HepG2 (cell line): Measurements from ENCODE around the gene LYST. TPM values are rescaled to one million over a fixed set of nuclear protein-coding genes. Genes with fewer than 3 reads are reported as not detected.

ENCODE experiments used
- ATM ChIP-seq: fragments of 450-650 bp; IDR thresholded peaks from 2 replicates; pipeline ENCODE4 v1.7.1; 2017; ENCODE audit warnings: mild to moderate bottlenecking, borderline replicate concordance
- BHLHE40 ChIP-seq: IDR thresholded peaks from 2 replicates; pipeline ENCODE4 v1.6.1; 2011; ENCODE audit warnings: low read length, improper control_type of control experiment
- FOXJ3 ChIP-seq: sonication (generic); formaldehyde crosslinking; IDR thresholded peaks from 2 replicates; pipeline ENCODE4 v1.4.0; 2020; ENCODE audit warnings: missing genetic modification reagents, mild to moderate bottlenecking, borderline replicate concordance
- HCFC1 ChIP-seq: fragments of 150-350 bp; IDR thresholded peaks from 2 replicates; pipeline ENCODE4 v1.6.1; 2014; ENCODE audit warnings: low read depth, low read length
- MAFG ChIP-seq: sonication (generic); formaldehyde crosslinking; IDR thresholded peaks from 2 replicates; pipeline ENCODE4 v1.5.1; 2020; ENCODE audit warnings: mild to moderate bottlenecking, missing genetic modification reagents
- MBD4 ChIP-seq: IDR thresholded peaks from 2 replicates; pipeline ENCODE4 v1.6.1; 2012; ENCODE audit warnings: low read length, inconsistent platforms, borderline replicate concordance
- NR2F2 ChIP-seq: IDR thresholded peaks from 2 replicates; pipeline ENCODE4 v1.6.1; 2012; ENCODE audit warnings: low read depth, inconsistent platforms, borderline replicate concordance
- PLRG1 ChIP-seq: fragments of 450-650 bp; conservative IDR thresholded peaks from 2 replicates; pipeline ENCODE4 v1.6.1; 2016
- RBM39 ChIP-seq: fragments of 200-400 bp; formaldehyde crosslinking; IDR thresholded peaks from one replicate; pipeline ENCODE4 v1.6.1; 2018; ENCODE audit warnings: antibody characterized with exemption, mild to moderate bottlenecking, low read depth, low read length; ENCODE audit not compliant: poor library complexity, severe bottlenecking
- RFX5 ChIP-seq: IDR thresholded peaks from 2 replicates; pipeline ENCODE4 v1.6.1; 2011; ENCODE audit warnings: low read depth, low read length, improper control_type of control experiment
- RNF2 ChIP-seq: fragments of 450-650 bp; conservative IDR thresholded peaks from 2 replicates; pipeline ENCODE4 v1.6.1; 2016; ENCODE audit warnings: low read depth
- SIX4 ChIP-seq: sonication (generic); formaldehyde crosslinking; IDR thresholded peaks from 2 replicates; pipeline ENCODE4 v1.4.0; 2020; ENCODE audit warnings: missing genetic modification reagents
- SMAD3 ChIP-seq: sonication (generic); formaldehyde crosslinking; IDR thresholded peaks from 2 replicates; pipeline ENCODE4 v1.4.0; 2020; ENCODE audit warnings: missing genetic modification reagents
- ZNF446 ChIP-seq: sonication (generic); formaldehyde crosslinking; IDR thresholded peaks from 2 replicates; pipeline ENCODE4 v1.5.0; 2020; ENCODE audit warnings: mild to moderate bottlenecking, missing genetic modification reagents
- ZNF451 ChIP-seq: sonication (generic); formaldehyde crosslinking; IDR thresholded peaks from 2 replicates; pipeline ENCODE4 v1.5.0; 2020; ENCODE audit warnings: mild to moderate bottlenecking, missing genetic modification reagents
- ZNF460 ChIP-seq: sonication (generic); formaldehyde crosslinking; IDR thresholded peaks from 2 replicates; pipeline ENCODE4 v1.5.1; 2020; ENCODE audit warnings: missing genetic modification reagents, mild to moderate bottlenecking, borderline replicate concordance
- ZNF558 ChIP-seq: sonication (generic); formaldehyde crosslinking; IDR thresholded peaks from 2 replicates; pipeline ENCODE4 v1.9.0; 2022; ENCODE audit warnings: mild to moderate bottlenecking, missing genetic modification reagents, borderline replicate concordance
- ZNF747 ChIP-seq: sonication (generic); formaldehyde crosslinking; IDR thresholded peaks from 2 replicates; pipeline ENCODE4 v1.8.1; 2023; ENCODE audit warnings: missing genetic modification reagents, mild to moderate bottlenecking, borderline replicate concordance
- polyA plus RNA-seq, 8 experiments: library from polyadenylated mRNA; depleted of rRNA in 3 of 8; stranded (reverse) in 7 of 8; unstranded in 1 of 8; fragments of >200 nt; fragmentation: Illumina TruSeq in 4 of 8; extraction: Trizol in 4 of 8; gene quantifications; 2 replicates each; pipeline versions ENCODE4 v1.2.1 to v1.2.3, GENCODE V29; 2011 to 2016; ENCODE audit warnings: low read depth in 4 of 8, missing spikeins in 1 of 8, mixed read lengths in 1 of 8; ENCODE audit not compliant: insufficient read depth in 1 of 8
- total RNA-seq, 5 experiments: library from RNA; depleted of rRNA; stranded (reverse); fragments of >200 nt; fragmentation: Illumina TruSeq; extraction: Trizol; gene quantifications; 2 replicates each; pipeline ENCODE4 v1.2.3, GENCODE V29; 2016; ENCODE audit warnings: low read depth in 1 of 5
- TF ChIP-seq, protein P1 (sequence below): sonication (generic); formaldehyde crosslinking; conservative IDR thresholded peaks from 2 replicates; pipeline ENCODE4 v1.4.0; 2020; ENCODE audit warnings: mild to moderate bottlenecking, missing genetic modification reagents, moderate library complexity
- TF ChIP-seq, protein P2 (sequence below): sonication (generic); formaldehyde crosslinking; IDR thresholded peaks from 2 replicates; pipeline ENCODE4 v1.4.0; 2020; ENCODE audit warnings: missing genetic modification reagents
- TF ChIP-seq, protein P3 (sequence below): sonication (generic); formaldehyde crosslinking; IDR thresholded peaks from 2 replicates; pipeline ENCODE4 v1.5.0; 2020; ENCODE audit warnings: mild to moderate bottlenecking, missing genetic modification reagents, borderline replicate concordance
- TF ChIP-seq, protein P4 (sequence below): sonication (generic); formaldehyde crosslinking; IDR thresholded peaks from 2 replicates; pipeline ENCODE4 v1.4.0; 2020; ENCODE audit warnings: mild to moderate bottlenecking, missing genetic modification reagents

LYST gene
- total and polyA plus RNA-seq, 2 of the 13 experiments (the other 11 are each of a cell fraction or from before 2014, with no cell fraction given) = 0.91 to 2.5 TPM

DNA sequence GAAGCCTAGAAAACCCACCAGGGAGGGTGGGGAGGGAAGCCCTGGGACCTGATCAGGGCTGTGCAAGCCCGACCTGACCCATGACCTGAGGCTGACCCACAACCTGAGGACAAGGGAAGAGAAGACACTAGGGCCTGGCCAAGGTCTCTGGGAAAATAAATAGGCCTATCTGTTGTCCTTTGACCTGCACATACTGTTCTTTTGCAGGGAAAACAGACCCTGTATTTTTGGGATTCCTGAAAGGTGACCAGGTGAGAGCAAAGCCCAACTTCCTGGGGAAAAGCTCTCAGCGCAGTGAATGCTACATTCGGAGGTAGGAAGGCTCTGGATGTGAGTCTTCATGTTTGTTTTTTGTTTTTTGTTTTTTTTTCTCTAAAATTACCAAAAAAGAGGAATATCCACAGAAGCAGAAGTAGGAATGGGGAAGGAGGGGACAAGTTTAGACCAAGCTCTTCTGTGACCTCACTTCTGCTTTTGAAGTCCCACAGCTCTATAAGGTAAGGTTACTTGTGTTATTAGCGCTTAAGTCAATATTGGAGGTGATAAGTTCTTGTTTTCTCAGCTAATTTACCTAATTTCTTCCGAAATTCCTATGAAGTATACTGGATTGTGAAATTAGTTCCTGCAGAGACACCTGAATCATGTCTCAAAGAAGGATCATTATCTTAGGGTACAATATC is 26.2 kb upstream of the LYST start (continued):
- TF ChIP-seq, protein P1, sequence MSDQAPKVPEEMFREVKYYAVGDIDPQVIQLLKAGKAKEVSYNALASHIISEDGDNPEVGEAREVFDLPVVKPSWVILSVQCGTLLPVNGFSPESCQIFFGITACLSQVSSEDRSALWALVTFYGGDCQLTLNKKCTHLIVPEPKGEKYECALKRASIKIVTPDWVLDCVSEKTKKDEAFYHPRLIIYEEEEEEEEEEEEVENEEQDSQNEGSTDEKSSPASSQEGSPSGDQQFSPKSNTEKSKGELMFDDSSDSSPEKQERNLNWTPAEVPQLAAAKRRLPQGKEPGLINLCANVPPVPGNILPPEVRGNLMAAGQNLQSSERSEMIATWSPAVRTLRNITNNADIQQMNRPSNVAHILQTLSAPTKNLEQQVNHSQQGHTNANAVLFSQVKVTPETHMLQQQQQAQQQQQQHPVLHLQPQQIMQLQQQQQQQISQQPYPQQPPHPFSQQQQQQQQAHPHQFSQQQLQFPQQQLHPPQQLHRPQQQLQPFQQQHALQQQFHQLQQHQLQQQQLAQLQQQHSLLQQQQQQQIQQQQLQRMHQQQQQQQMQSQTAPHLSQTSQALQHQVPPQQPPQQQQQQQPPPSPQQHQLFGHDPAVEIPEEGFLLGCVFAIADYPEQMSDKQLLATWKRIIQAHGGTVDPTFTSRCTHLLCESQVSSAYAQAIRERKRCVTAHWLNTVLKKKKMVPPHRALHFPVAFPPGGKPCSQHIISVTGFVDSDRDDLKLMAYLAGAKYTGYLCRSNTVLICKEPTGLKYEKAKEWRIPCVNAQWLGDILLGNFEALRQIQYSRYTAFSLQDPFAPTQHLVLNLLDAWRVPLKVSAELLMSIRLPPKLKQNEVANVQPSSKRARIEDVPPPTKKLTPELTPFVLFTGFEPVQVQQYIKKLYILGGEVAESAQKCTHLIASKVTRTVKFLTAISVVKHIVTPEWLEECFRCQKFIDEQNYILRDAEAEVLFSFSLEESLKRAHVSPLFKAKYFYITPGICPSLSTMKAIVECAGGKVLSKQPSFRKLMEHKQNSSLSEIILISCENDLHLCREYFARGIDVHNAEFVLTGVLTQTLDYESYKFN = peak; percentile 76
- TF ChIP-seq ZNF446 (CRISPR knock-in tag) (no peak), ZNF747 (CRISPR knock-in tag) (no peak), BHLHE40 (no peak), FOXJ3 (CRISPR knock-in tag) (peak; percentile 58; the same call in 1 of the 2 replicates), RFX5 (no peak), ATM (no peak), ZNF558 (CRISPR knock-in tag) (no peak), PLRG1 (no peak), RNF2 (no peak), SIX4 (no peak), SMAD3 (CRISPR knock-in tag) (no peak), MAFG (no peak), ZNF460 (CRISPR knock-in tag) (no peak), ZNF451 (CRISPR knock-in tag) (no peak), RBM39 (no peak), NR2F2 (peak; percentile 95), MBD4 (no peak), HCFC1 (no peak)
- TF ChIP-seq, protein P2, sequence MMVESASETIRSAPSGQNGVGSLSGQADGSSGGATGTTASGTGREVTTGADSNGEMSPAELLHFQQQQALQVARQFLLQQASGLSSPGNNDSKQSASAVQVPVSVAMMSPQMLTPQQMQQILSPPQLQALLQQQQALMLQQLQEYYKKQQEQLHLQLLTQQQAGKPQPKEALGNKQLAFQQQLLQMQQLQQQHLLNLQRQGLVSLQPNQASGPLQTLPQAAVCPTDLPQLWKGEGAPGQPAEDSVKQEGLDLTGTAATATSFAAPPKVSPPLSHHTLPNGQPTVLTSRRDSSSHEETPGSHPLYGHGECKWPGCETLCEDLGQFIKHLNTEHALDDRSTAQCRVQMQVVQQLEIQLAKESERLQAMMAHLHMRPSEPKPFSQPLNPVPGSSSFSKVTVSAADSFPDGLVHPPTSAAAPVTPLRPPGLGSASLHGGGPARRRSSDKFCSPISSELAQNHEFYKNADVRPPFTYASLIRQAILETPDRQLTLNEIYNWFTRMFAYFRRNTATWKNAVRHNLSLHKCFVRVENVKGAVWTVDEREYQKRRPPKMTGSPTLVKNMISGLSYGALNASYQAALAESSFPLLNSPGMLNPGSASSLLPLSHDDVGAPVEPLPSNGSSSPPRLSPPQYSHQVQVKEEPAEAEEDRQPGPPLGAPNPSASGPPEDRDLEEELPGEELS (CRISPR knock-in tag) = peak; percentile 63
- TF ChIP-seq, protein P3, sequence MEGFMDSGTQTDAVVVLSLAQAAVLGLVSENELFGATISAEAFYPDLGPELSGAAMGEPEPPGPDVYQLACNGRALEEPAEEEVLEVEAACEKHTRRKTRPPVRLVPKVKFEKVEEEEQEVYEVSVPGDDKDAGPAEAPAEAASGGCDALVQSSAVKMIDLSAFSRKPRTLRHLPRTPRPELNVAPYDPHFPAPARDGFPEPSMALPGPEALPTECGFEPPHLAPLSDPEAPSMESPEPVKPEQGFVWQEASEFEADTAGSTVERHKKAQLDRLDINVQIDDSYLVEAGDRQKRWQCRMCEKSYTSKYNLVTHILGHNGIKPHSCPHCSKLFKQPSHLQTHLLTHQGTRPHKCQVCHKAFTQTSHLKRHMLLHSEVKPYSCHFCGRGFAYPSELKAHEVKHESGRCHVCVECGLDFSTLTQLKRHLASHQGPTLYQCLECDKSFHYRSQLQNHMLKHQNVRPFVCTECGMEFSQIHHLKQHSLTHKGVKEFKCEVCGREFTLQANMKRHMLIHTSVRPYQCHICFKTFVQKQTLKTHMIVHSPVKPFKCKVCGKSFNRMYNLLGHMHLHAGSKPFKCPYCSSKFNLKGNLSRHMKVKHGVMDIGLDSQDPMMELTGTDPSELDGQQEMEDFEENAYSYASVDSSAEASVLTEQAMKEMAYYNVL (CRISPR knock-in tag) = peak; percentile 78; the same call in 1 of the 2 replicates
- TF ChIP-seq, protein P4, sequence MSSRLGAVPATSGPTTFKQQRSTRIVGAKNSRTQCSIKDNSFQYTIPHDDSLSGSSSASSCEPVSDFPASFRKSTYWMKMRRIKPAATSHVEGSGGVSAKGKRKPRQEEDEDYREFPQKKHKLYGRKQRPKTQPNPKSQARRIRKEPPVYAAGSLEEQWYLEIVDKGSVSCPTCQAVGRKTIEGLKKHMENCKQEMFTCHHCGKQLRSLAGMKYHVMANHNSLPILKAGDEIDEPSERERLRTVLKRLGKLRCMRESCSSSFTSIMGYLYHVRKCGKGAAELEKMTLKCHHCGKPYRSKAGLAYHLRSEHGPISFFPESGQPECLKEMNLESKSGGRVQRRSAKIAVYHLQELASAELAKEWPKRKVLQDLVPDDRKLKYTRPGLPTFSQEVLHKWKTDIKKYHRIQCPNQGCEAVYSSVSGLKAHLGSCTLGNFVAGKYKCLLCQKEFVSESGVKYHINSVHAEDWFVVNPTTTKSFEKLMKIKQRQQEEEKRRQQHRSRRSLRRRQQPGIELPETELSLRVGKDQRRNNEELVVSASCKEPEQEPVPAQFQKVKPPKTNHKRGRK (CRISPR knock-in tag) = no peak
